PFSK-1 (cell line): ENCODE measurements around the gene GIMAP8.

Experiments
- POLR2AphosphoS5 ChIP-seq: IDR thresholded peaks from 2 replicates; pipeline ENCODE4 v1.6.1; 2012; ENCODE audit warnings: low read depth, mild to moderate bottlenecking, control low read depth, low read length, moderate library complexity
- REST ChIP-seq, 2 experiments: IDR thresholded peaks; 2 replicates each; pipeline versions ENCODE4 v1.6.1 to v1.8.0; 2011 to 2012; ENCODE audit warnings: low read depth in 2 of 2, low read length in 2 of 2, control low read depth in 1 of 2, inconsistent platforms in 1 of 2, mild to moderate bottlenecking in 1 of 2, moderate library complexity in 1 of 2; ENCODE audit not compliant: insufficient read depth in 1 of 2
- SIN3A ChIP-seq: IDR thresholded peaks from 2 replicates; pipeline ENCODE4 v1.6.1; 2012; ENCODE audit warnings: mild to moderate bottlenecking, low read length, moderate library complexity, borderline replicate concordance; ENCODE audit not compliant: insufficient read depth
- TAF1 ChIP-seq: IDR thresholded peaks from 2 replicates; pipeline ENCODE4 v1.6.1; 2012; ENCODE audit warnings: low read length, control low read depth, borderline replicate concordance; ENCODE audit not compliant: insufficient read depth

GRCh38 chr7:150430465-150431085 lies 19.9 kb upstream of the GIMAP8 start:
- TF ChIP-seq POLR2AphosphoS5 (no peak), SIN3A (no peak), TAF1 (no peak), REST (IDR thresholded peaks at IDR 0.05; ENCODE audit: insufficient read depth in 1 of 2, low read depth in 2 of 2, low read length in 2 of 2) (no peak)
